ENCODE data around the gene ADGRL1.

DNA sequence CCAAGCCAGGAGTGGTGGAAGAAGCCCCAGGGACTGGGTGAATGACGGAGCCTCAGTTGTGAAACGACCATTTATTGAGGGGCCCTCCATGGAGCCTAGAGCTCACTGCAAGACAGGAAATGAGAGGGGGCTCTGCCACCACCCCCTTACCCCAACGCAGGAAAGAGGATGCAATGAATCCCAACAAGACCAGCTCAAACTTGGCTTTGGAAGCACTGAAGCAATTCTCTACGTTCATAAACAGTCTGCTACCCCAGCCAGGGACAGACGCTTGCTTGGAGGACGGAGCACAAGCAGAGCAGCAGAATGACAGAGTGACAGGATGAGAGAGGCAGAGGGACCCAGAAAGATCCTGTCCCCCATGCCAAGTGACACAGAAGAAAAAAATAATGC, 89.4 kb downstream of the ADGRL1 start:
- TF ChIP-seq, protein P1, sequence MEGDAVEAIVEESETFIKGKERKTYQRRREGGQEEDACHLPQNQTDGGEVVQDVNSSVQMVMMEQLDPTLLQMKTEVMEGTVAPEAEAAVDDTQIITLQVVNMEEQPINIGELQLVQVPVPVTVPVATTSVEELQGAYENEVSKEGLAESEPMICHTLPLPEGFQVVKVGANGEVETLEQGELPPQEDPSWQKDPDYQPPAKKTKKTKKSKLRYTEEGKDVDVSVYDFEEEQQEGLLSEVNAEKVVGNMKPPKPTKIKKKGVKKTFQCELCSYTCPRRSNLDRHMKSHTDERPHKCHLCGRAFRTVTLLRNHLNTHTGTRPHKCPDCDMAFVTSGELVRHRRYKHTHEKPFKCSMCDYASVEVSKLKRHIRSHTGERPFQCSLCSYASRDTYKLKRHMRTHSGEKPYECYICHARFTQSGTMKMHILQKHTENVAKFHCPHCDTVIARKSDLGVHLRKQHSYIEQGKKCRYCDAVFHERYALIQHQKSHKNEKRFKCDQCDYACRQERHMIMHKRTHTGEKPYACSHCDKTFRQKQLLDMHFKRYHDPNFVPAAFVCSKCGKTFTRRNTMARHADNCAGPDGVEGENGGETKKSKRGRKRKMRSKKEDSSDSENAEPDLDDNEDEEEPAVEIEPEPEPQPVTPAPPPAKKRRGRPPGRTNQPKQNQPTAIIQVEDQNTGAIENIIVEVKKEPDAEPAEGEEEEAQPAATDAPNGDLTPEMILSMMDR (IDR thresholded peaks at IDR 0.05) = no peak
- TF ChIP-seq EP300 (IDR thresholded peaks at IDR 0.05) (no peak), POLR2A (IDR thresholded peaks at IDR 0.05) (no peak)

Data from stomach (tissue), 4 donors.